HG02571 (cell line): ENCODE data around the gene TMEM126B.
"Not testable (repeated sequence)": the region's sequence is repeated elsewhere in the genome, so short reads cannot be mapped to it uniquely, and the experiment has no call there.

Experiments used
- ATAC-seq: cut with Tn5 transposase; IDR thresholded peaks from one replicate; pipeline ENCODE4 v1.9.1; 2021; ENCODE audit warnings: mild to moderate bottlenecking, moderate library complexity; ENCODE audit not compliant: unreplicated experiment

TMEM126B gene

DNA sequence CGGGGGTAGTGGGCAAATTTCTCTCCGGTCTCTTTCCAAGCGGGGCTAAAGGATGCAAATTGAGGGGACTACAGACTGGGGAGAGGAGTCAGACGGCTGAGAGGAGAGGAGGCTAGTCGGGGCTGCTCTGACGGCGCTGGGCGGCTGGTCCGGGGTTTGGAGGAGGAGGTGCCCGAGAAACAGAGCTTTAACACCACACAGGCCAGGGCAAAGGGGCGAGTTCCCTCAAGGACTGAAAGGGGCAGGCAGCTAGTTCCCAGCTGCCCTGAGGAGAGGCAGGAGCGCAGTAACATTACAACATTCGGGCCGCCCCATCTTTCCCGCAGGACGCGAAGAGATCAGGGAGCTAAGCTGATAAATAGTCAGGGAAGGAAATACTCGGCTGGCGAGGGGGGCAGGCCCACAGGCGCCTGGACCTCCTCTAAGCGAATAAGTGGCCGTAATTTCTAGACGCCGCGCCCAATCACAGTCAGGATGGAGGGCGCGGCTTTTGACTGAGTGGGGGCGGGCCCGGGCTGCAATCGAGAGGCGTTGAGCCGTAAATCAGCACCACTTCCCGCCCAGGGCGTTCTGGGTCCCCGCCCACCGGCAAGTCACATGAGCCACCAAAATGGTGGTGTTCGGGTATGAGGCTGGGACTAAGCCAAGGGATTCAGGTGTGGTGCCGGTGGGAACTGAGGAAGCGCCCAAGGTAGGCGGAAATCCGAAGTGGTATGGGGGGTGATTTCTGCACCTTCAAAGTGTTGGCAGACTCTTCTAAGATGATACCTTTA lies at the start of gene TMEM126B:
TSS of gene TMEM126B (plus strand) at position 596 of the 773 bp plus-strand sequence. CDS start at position 611, 15 bp downstream.
- peak; percentile 99 for ATAC-seq

DNA sequence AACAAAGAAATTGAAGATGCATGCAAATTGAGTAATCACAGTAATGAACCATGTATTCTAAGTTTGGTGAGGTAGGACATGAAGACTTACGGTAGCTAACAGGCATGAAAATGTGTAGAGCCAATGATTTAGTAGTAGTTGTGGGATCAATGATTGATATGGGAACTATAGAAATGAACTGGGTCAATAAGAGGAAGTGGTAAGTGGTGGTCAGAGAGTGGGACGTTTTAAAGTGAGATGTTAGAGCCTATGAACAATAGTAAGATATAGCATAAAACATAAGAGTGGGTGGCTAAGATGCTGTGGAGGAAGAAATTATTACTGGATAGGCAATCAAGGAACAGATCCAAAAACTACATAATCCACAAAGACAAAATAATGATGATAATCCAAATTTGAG lies 46.3 kb upstream of the TMEM126B start:
- no peak for ATAC-seq

DNA sequence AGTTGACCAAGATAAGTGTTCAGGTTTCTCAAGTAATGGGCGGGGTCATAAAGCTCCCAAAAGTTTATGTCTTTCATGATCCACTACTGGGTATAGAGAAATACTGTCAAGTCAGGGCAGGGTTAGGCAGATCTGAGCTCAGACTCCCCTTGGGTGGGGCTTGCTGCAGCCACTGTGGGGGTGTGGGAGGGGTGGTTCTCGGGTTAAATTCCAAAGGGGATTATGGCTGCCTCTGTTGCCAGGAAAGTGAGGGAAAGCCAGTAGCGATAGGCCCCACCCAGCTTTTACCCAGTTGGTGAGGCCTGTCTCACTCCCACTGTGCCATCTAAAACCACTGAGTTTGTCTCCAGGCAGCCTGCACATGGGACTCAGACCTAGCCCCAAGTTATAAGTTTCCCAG lies 39.0 kb upstream of the TMEM126B start:
- no peak for ATAC-seq

DNA sequence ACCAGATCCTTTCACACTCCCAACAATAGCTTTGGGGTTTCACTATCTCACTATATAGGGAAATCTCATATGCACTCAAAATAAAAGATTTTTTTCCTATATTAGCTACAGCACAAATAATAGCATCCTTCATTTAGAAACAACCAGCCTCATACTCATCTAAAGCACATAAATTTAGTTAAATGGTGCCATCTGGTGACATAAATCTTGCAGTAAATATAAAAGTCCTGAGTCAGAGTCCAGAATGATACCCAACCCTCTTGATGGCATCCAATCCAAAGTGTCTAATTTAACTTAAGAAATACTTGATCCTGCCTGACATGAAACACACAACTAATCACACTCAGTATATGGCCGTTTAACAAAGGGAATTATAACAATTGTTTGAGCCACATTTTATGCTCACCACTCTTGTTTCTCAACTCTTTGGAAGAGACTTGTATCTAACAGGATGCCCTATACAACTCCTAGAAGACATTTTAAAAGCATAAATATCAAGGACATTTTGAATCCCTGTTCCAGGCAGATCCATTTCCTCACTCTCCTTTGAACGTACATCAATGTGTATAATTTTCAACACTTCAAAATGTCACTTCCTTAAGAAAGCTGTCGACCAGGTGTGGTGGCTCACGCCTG lies 37.4 kb upstream of the TMEM126B start:
- ATAC-seq, result no peak

DNA sequence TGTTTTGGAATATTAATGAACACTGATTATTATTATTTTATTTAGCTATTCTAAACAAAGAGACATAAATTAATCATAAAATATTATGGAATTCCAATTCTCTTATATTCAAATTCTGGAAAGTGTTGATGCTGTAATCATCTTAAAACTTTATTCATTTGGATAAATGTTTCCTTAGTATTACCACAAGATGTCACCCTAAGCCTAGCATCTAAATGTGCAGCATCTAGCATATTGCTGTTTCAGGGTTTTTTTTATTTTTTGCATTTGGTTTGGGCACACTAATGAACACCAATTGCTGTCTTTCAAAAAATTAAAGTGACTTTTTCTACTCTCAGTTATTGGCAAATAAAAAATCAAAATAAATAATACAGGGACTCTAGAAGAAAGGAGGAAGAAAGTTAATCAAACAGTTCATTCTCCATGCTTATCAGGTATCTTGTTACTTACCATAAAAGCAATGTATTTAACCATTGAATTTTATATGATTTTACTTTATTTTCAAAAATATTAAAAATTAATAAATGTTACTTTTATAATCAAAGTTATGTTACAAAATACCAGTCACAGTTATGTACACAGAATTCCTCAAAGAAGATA lies 33.0 kb upstream of the TMEM126B start:
- ATAC-seq, result no peak

DNA sequence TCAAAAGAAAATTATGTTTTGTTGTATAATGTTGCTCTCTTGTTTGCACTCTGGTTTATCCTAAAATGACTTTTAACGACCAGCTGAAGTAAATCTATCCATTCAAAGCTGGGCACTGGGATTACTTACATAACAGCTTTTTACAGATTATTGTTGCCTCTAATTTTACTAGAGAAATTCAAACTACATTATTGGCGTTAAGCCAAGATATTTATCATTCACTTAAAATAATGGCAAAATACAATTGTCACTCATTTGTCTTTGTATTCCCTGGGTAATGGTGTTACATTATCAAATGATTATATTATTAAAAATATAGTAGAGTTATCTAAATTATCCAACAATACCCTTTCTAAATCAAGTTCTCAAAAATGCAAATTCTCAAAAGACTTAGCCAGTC lies 31.5 kb upstream of the TMEM126B start:
- ATAC-seq, result no peak

DNA sequence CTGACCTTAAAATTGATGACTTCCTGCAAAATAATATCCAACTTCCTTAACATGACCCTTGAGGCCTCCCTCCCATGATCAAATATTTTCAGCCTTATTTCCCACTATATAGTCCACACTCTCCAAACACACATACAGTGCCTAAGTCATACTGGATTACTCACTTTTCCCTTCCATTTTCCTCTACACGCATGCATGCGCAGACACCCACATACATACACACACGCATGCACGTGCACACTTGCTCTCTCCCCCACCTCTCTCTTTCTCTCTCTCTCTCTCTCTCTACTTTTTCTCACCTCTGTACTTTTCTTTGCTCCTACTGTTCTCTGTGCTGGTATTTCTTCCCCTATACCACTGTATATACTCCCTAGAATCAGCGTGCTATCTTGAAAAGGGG lies 29.3 kb upstream of the TMEM126B start:
- ATAC-seq, result no peak

DNA sequence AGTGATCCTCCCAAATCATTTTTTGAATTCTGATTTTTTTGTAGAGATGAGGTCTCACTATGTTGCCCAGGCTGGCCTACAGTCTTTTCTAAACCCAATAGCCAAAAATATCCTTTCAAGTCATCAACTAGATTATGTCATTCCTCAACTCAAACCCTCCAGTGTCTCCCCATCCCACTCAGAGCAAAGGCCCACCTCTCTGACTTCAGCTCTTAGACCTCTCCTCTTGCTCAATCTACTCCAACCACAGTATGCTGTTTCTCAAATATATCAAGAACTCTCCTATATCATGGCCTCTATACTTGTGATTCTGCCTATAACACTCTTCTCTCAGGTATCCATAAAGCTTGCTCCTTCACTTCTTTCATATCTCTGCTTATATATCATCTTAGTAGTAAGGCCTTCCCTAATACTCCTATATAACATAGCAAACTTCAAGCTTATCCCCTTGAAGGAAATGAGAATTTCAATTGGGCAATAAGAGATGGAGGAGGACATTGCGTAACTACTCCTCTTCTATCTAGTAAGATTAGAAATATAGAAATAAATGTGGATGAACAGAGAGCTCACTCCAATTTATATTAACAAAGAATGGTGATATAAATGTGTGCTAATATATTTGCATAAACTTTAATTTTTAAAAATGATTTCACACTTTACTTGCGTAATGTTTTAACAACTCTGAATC lies 25.7 kb upstream of the TMEM126B start:
- no peak for ATAC-seq

DNA sequence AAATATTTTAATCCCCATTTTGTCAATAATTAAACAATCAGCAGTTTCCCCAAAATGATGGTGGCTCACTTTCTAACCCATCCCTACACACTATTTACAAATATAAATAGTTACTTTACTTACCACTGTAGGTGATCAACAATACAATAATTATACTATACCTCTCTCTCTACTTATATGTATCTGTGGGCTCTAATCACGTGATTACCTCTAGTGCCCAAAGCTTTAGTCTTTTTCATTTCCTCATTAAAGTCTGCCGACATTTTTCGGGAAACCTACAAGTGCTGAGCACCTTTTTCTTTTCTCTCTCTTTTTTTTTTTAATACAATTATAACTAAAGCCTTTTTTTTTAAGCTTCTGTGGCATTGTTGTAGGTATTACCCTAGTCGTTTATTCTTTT lies 25.2 kb upstream of the TMEM126B start:
- no peak for ATAC-seq

DNA sequence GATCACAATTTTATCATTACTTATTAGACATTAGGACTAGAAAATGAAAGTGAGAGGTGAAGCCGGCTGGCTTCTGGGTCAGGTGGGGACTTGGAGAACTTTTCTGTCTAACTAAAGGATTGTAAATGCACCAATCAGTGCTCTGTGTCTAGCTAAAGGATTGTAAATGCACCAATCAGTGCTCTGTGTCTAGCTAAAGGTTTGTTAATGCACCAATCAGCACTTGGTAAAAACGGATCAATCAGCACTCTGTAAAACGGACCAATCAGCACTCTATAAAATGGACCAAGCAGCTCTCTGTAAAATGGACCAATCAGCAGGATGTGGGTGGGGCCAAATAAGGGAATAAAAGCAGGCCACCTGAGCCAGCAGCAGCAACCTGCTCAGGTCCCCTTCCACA lies 22.2 kb upstream of the TMEM126B start:
- ATAC-seq, result not testable (repeated sequence)

DNA sequence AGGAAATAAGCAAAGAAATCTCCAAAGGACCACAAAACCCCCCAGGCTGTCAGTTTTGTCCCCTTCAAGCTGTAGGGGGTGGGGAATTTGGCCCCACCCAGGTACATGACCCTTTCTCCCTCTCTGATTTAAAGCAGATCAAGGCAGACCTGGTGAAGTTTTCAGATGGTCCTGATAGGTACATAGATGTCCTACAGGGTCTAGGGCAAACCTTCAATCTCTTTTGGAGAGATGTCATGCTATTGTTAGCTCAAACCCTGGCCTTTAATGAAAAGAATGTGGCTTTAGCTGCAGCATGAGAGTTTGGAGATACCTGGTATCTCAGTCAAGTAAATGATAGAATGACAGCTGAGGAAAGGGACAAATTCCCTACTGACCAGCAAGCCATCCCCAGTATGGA lies 19.8 kb upstream of the TMEM126B start:
- ATAC-seq, result not testable (repeated sequence)

DNA sequence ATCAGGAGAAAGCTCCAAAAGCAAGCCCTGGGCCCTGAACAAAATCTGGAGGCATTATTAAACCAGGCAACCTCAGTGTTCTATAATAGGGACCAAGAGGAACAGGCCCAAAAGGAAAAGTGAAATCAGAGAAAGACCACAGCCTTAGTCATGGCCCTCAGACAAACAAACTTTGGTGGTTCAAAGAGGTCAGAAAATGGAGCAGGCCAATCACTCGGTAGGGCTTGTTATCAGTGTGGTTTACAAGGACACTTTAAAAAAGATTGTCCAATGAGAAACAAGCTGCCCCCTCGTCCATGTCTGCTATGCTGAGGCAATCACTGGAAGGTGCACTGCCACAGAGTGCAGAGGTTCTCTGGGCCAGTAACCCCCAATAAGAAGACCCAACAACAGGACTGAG lies 19.1 kb upstream of the TMEM126B start:
- not testable (repeated sequence) for ATAC-seq

DNA sequence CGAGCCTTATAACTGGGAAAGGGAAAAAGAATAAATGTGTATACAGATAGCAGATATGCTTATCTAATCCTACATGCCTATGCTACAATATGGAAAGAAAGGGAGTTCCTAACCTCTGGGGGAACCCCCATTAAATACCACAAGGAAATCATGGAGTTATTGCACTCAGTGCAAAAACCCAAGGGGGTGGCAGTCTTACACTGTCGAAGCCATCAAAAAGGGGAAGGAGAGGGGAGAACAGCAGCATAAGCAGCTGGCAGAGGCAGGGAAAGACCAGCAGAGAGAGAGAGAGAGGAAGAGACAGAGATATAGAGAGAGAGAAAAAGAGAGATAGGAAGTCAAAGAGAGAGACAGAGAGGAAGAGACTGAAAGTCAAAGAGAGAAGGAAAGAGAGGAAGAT lies 16.8 kb upstream of the TMEM126B start:
- not testable (repeated sequence) for ATAC-seq

DNA sequence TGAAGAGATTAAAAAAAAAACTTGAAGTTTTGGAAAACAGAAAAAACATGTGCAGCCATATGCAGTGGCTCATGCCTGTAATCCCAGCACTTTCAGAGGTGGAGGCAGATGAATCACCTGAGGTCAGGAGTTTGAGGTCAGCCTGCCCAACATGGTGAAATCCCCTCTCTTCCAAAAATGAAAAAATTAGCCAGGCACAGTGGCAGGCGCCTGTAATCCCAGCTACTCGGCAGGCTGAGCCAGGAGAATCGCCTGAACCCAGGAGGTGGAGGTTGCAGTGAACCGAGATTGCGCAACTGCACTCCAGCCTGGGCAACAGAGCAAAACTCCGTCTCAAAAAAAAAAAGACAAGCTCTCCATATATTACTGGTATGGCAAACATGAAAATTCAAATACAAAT lies 8.9 kb upstream of the TMEM126B start:
- ATAC-seq, result no peak

DNA sequence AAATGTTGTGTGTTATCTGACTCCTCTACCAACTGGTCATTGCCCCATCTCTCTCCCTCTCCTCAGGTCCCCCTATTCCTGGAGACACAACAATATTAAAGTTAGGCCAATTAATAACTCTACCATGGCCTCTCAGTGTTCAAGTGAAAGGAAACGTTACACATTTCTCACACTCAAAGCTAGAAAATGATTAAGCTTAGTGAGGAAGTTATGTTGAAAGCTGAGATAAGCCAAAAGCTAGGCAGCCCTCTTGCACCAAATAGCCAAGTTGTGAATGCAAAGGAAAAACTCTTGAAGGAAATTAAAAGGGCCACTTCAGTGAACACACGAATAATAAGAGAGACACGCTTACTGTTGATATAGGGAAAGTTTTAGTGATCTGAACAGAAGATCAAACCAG lies 8.1 kb upstream of the TMEM126B start:
- no peak for ATAC-seq

DNA sequence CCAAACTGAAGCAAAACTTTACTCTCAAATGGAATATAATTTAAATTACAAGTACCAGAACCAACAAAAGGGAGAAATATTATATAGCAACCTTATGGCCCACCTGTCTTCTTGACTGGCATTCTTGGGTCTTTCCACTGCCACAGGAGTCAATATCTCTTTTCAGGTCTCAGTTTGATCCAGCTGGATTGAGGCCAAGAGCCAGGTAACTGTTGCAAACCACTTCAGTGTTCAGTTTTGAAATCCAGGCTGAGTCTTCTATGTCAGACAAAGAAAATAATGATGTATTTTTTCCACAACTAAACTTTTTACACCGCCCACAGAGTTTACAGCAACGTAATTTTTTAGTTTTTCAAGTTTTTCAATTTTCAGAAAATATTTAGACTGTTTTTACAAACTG lies 1.9 kb upstream of the TMEM126B start:
- ATAC-seq, result no peak

DNA sequence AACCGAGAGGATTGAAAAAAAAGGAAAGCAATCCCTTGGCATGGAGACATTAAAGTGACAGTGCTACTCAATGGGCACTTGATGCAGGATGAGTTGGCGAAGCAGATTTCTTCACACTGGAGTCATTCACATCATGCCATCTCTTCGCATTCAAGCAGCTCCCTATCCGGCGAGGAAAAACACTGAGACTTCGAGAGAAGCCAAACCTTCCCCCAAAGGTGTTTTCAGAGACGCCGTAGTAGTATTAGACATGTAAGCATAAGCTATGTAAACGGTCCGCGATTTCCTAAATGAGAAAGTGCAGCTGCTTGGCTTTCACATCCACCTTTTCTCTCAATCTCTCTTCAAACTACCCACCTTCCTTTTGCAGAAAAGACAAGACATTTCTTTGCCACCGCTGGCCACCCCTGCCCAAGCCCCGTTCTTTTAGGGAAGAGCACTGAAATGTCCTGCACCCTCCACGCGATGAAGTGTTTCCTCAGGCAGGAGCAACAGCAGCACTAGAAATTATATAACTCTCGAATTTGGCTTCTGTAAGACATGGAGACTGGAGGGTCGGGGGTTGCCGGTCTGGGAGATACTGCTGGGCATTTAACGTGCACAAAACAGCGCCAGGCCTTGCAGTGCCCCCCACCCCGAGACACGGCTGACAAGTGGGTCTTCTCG lies 928 bp upstream of the TMEM126B start, which contains the start of gene DLG2:
TSS of gene DLG2 (minus strand) at position 13 of the 666 bp plus-strand sequence.
- no peak for ATAC-seq

DNA sequence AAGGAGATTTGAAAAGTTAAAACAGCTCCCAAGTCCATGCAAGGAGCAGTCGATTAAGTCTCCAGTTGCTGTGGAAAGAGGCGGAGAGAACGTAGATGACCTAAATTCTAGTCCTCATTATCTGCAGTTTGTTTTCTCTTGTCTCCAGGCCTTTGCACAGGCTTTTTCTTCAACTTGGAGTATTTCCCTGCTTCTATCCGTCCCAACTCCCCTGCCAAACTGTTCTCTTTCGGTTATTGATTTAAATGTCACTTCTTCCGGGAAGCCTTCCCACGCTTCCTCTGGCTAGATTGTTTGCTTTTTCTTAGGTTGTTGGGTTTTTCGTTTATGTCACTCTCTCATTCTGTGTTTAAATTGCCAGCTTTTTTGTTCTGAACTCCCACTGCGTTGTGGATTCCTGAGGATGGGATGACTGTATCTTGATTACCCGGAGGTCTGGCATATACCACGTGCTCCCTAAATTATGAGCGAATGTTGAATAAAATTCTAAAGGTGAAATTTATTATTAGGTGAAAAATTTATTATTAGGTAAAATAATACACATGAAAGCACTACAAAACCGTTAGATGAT lies 463 bp downstream of the TMEM126B start:
- peak; percentile 9 for ATAC-seq

DNA sequence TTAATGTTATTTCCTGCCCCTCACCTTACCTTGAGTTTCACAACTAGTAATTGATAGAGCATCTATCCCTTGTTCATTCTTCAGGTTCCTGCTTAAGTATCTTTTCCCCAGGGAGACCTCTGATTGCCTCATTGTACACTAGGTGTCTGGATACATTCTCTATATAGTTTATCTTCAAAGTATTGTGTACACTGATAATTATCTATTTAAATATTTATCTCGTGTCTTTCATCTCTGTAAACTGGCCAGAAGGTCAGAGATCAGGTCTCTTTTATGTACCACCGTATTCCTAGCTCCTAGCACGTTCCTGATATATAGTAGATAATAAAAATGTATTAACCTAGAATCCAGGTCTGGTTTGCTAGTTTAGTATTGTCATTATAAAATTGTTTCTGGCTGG lies 6.4 kb downstream of the TMEM126B start:
- ATAC-seq, result no peak

DNA sequence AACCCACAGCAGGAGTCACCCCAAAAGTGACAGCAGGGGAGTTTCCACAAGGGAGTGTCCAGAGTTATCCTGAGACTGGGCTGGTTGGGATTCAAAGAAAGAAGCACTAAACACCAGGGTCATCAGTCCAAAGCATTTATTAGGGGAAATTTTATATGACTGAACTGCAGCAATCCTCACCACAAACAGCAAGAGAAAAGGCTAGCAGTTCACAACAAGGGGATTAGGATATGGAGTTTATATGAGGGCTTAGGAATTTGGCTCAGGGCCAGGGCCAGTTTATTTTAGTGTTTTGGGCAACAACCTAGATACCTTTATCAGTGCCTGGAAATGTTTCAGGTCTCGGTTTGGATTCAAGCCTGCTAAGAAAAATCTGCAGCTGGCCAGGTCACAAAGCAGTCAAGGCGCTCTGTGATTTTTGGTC lies 14.8 kb downstream of the TMEM126B start:
- ATAC-seq, result no peak

DNA sequence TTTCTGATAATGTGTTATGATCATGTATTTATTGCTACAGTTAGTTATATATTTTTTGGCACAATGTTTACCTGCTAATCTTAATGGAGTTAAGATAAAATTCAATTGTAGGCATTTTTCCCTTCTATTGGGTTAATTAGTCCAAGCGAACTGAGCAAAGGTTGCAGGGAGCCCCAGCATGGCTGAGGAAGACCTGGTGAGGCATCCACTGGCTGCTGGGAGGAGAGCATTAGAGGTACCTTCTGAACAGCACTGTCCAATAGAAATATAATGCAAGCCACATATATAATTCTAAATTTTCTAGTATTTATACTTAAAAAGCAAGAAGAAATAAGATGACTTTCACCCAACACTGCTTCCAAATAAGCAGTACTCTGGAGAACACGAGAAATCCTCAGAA lies 18.7 kb downstream of the TMEM126B start:
- no peak for ATAC-seq
